ENCODE measurements around the gene ARHGAP23.
"Not testable (repeated sequence)": the region's sequence is repeated elsewhere in the genome, so short reads cannot be mapped to it uniquely, and the experiment has no call there.

DNA sequence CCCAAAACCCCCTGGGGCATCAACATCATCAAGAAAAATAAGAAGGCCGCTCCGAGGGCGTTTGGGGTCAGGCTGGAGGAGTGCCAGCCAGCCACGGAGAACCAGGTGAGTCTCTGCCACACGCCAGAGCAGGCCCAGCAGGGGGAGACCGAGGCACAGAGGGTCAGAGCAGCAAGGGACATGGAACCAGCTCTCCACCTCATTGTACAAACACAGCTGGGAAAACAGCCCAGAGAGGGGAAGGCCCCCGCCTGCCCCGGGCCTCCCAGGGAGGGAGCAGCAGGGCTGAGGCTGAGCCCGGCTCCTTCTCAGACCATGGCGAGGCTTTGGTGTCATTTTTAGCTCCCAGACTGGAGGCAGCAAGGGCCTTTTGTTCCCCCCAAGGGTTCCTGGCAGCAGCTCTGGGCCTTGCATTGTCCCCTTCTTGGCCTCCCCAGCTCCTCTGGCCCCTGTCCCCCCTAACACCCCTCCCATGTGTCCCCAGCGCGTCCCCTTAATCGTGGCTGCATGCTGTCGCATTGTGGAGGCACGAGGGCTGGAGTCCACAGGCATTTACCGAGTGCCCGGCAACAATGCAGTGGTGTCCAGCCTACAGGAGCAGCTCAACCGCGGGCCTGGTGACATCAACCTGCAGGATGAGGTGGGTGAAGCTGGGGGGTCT is 53.9 kb downstream of the ARHGAP23 start:
- TF ChIP-seq CREB1 (CRISPR knock-in tag; IDR thresholded peaks at IDR 0.05; ENCODE audit: low read depth); POLR2AphosphoS5 (IDR thresholded peaks at IDR 0.05; ENCODE audit: low read depth); JUNB (IDR thresholded peaks at IDR 0.05; ENCODE audit: unreplicated experiment); EZH2 (IDR thresholded peaks at IDR 0.05; ENCODE audit: low read depth, unreplicated experiment); EZH2phosphoT487 (IDR thresholded peaks at IDR 0.05; ENCODE audit: unreplicated experiment): not testable (repeated sequence)
- TF ChIP-seq, protein P1, sequence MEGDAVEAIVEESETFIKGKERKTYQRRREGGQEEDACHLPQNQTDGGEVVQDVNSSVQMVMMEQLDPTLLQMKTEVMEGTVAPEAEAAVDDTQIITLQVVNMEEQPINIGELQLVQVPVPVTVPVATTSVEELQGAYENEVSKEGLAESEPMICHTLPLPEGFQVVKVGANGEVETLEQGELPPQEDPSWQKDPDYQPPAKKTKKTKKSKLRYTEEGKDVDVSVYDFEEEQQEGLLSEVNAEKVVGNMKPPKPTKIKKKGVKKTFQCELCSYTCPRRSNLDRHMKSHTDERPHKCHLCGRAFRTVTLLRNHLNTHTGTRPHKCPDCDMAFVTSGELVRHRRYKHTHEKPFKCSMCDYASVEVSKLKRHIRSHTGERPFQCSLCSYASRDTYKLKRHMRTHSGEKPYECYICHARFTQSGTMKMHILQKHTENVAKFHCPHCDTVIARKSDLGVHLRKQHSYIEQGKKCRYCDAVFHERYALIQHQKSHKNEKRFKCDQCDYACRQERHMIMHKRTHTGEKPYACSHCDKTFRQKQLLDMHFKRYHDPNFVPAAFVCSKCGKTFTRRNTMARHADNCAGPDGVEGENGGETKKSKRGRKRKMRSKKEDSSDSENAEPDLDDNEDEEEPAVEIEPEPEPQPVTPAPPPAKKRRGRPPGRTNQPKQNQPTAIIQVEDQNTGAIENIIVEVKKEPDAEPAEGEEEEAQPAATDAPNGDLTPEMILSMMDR (conservative IDR thresholded peaks at IDR 0.05; ENCODE audit: low read depth in 2 of 2) = not testable (repeated sequence)
- TF ChIP-seq, protein P2, sequence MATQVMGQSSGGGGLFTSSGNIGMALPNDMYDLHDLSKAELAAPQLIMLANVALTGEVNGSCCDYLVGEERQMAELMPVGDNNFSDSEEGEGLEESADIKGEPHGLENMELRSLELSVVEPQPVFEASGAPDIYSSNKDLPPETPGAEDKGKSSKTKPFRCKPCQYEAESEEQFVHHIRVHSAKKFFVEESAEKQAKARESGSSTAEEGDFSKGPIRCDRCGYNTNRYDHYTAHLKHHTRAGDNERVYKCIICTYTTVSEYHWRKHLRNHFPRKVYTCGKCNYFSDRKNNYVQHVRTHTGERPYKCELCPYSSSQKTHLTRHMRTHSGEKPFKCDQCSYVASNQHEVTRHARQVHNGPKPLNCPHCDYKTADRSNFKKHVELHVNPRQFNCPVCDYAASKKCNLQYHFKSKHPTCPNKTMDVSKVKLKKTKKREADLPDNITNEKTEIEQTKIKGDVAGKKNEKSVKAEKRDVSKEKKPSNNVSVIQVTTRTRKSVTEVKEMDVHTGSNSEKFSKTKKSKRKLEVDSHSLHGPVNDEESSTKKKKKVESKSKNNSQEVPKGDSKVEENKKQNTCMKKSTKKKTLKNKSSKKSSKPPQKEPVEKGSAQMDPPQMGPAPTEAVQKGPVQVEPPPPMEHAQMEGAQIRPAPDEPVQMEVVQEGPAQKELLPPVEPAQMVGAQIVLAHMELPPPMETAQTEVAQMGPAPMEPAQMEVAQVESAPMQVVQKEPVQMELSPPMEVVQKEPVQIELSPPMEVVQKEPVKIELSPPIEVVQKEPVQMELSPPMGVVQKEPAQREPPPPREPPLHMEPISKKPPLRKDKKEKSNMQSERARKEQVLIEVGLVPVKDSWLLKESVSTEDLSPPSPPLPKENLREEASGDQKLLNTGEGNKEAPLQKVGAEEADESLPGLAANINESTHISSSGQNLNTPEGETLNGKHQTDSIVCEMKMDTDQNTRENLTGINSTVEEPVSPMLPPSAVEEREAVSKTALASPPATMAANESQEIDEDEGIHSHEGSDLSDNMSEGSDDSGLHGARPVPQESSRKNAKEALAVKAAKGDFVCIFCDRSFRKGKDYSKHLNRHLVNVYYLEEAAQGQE (IDR thresholded peaks at IDR 0.05; ENCODE audit: unreplicated experiment) = not testable (repeated sequence)

Measured in GM23338 (cell line).